Cardiac fibroblast (primary cell): ENCODE results near the gene SELPLG.

Source experiments
- DNase-seq, 2 donors: peaks; one replicate each; pipeline versions ENCODE4 v3.0.0 to v3.0.0-alpha.2; 2010; ENCODE audit warnings: low read depth in 2 of 2
- H3K4me3 ChIP-seq, 2 donors: replicated peaks in 1 of 2; 1 replicate in 1 of 2; 2 replicates in 1 of 2; pipeline ENCODE4 v1.5.1; 2011; ENCODE audit warnings: low read depth in 2 of 2, low read length in 2 of 2, mild to moderate bottlenecking in 2 of 2, moderate library complexity in 1 of 2
- CTCF ChIP-seq: IDR thresholded peaks from one replicate; pipeline ENCODE4 v1.5.1; 2011; ENCODE audit warnings: low read depth, mild to moderate bottlenecking, low read length, inconsistent platforms

Gene SELPLG

GRCh38 chr12:108653922-108654321, 20.2 kb upstream of the SELPLG start:
- H3K4me3 ChIP-seq = no peak overlapping the region
- DNase-seq = no peak
- no peak for TF ChIP-seq CTCF

GRCh38 chr12:108653082-108653516, 19.4 kb upstream of the SELPLG start:
- no peak for DNase-seq
- TF ChIP-seq CTCF = no peak

GRCh38 chr12:108650083-108650482, 16.4 kb upstream of the SELPLG start:
- no peak overlapping the region for H3K4me3 ChIP-seq
- no peak for DNase-seq
- TF ChIP-seq CTCF = no peak

More at GRCh38 chr12:108653082-108653516, 19.4 kb upstream of the SELPLG start:
- H3K4me3 ChIP-seq = no peak overlapping the region

GRCh38 chr12:108649669-108650068, 16.0 kb upstream of the SELPLG start:
- H3K4me3 ChIP-seq = no peak overlapping the region
- DNase-seq = peak; percentile 80 to 92
- TF ChIP-seq CTCF = no peak

- DNase-seq = peak in 1 of 2 donors; percentile 84
- TF ChIP-seq CTCF = no peak
- no peak overlapping the region for H3K4me3 ChIP-seq
Measured at GRCh38 chr12:108649126-108649525, 15.4 kb upstream of the SELPLG start.

GRCh38 chr12:108648371-108648770, 14.7 kb upstream of the SELPLG start:
- H3K4me3 ChIP-seq = no peak overlapping the region
- TF ChIP-seq CTCF = no peak
- no peak for DNase-seq

GRCh38 chr12:108647585-108648287, 14.0 kb upstream of the SELPLG start:
- TF ChIP-seq CTCF = no peak
- H3K4me3 ChIP-seq = no peak overlapping the region
- no peak for DNase-seq
